Right lobe of liver (tissue), 6 donors: ENCODE measurements around the gene UNC13B. TPM values are rescaled to one million over a fixed set of nuclear protein-coding genes. Genes with fewer than 3 reads are reported as not detected.

Experiments
- ATAC-seq, 4 donors: fragments of 200-7000 bp; cut with Tn5 transposase; one replicate each; pipeline ENCODE4 v1.9.1; 2020; ENCODE audit warnings: mild to moderate bottlenecking in 4 of 4, moderate library complexity in 4 of 4
- DNase-seq, 3 donors: peaks; one replicate each; pipeline ENCODE4 v3.0.0-alpha.2; 2020
- H3K27ac ChIP-seq, 3 donors: fragments of 200-600 bp; one replicate each; pipeline ENCODE4 v1.8.0; 2022
- H3K27me3 ChIP-seq, 2 donors: fragments of 200-600 bp; one replicate each; pipeline ENCODE4 v1.8.0; 2022
- H3K36me3 ChIP-seq, 4 donors: fragments of 200-600 bp; sonication (generic) in 1 of 4; one replicate each; pipeline versions ENCODE4 v1.5.1 to v1.8.0; 2017 to 2022; ENCODE audit warnings: control low read depth in 1 of 4
- H3K4me1 ChIP-seq, 4 donors: fragments of 200-600 bp; sonication (generic) in 1 of 4; one replicate each; pipeline versions ENCODE4 v1.5.1 to v1.8.0; 2017 to 2022; ENCODE audit warnings: control low read depth in 1 of 4
- H3K4me3 ChIP-seq, 3 donors: fragments of 200-600 bp; one replicate each; pipeline ENCODE4 v1.8.0; 2022
- H3K9me3 ChIP-seq, 4 donors: fragments of 200-600 bp; sonication (generic) in 1 of 4; one replicate each; pipeline versions ENCODE4 v1.5.1 to v1.8.0; 2017 to 2022; ENCODE audit warnings: control low read depth in 1 of 4
- CTCF ChIP-seq, 4 donors: fragments of 200-600 bp in 3 of 4; fragments of 450-650 bp in 1 of 4; IDR thresholded peaks; one replicate each; pipeline versions ENCODE4 v1.5.1 to v1.8.0; 2016 to 2022; ENCODE audit warnings: antibody characterized with exemption in 4 of 4, mild to moderate bottlenecking in 2 of 4
- POLR2A ChIP-seq: fragments of 450-650 bp; IDR thresholded peaks from one replicate; pipeline ENCODE4 v1.6.1; 2017; ENCODE audit warnings: antibody characterized with exemption, mild to moderate bottlenecking
- whole genome bisulfite sequencing: methylation state at CpG from one replicate; pipeline ENCODE4 v1.1.6; 2018; ENCODE audit warnings: low coverage, low lambda C conversion rate; ENCODE audit not compliant: insufficient coverage; ENCODE audit errors: missing lambda C conversion rate; 5-methylcytosine and 5-hydroxymethylcytosine counted together
- intact Hi-C, 2 donors: fragments of 100-400 bp; cut with DNase I; formaldehyde crosslinking; loops; one replicate each; pipeline versions ENCODE4 v1.11.2 to v1.14.1; 2022
- total RNA-seq, 6 experiments: library from RNA; depleted of rRNA in 2 of 6; stranded (reverse); fragments of >200 nt in 2 of 6; fragmentation: NEBNext Ultra II Directional in 3 of 6; extraction: Animal tissue kit (Norgen Biotek cat#: 25700) in 3 of 6; gene quantifications; one replicate each; pipeline versions ENCODE4 v1.1.0 to v1.2.4, GENCODE V29; 2016 to 2023
- donor health status: DM: no; HTN: yes; CAD: no.
- donor health status: DM: no; HTN: no; CAD: no.
- donor health status: DM: no; HTN: no; CAD: no.
- donor health status: DM: no; HTN: yes; CAD: no.
- donor health status: DM: no; HTN: yes; CAD: no.

UNC13B gene
- total RNA-seq, 6 experiments from 2014 or later = 14.5 to 23.0 (median 20.7) TPM

- no peak for ATAC-seq
- 53% methylated on average over 1 of the region's 1 CpG for WGBS
- no peak for DNase-seq
- Histone ChIP-seq H3K27me3 (no peaks in the 10 kb centered on the region), H3K9me3 (peaks cover 0 to 11% (median 2%) of the 10 kb centered on the region in 4 donors), H3K36me3 (no peaks in the 10 kb centered on the region), H3K27ac (no peak overlapping the region), H3K4me1 (no peaks in the 10 kb centered on the region), H3K4me3 (no peak overlapping the region)
- no peak for TF ChIP-seq CTCF (IDR thresholded peaks at IDR 0.05)
- TF ChIP-seq POLR2A = no peak
- intact Hi-C loops = no loop called here
Observed at GRCh38 chr9:35195683-35196082, 33.9 kb downstream of the UNC13B start.

GRCh38 chr9:35198191-35198590 lies 36.4 kb downstream of the UNC13B start:
- 66% methylated on average over 3 of the region's 4 CpGs for WGBS
- H3K4me3 ChIP-seq = no peak overlapping the region

GRCh38 chr9:35203528-35203927 lies 41.7 kb downstream of the UNC13B start:
- H3K27ac ChIP-seq = no peak overlapping the region
- TF ChIP-seq CTCF (IDR thresholded peaks at IDR 0.05) = no peak
- no peak overlapping the region for H3K4me3 ChIP-seq
- intact Hi-C loops = no loop called here
- no peaks in the 10 kb centered on the region for H3K27me3 ChIP-seq
- 71% methylated on average over 1 of the region's 2 CpGs for WGBS
- no peaks in the 10 kb centered on the region for H3K4me1 ChIP-seq
- no peak for DNase-seq
- H3K9me3 ChIP-seq = peaks cover 0 to 3% (median 0%) of the 10 kb centered on the region in 4 donors
- H3K36me3 ChIP-seq = no peaks in the 10 kb centered on the region
- no peak for ATAC-seq

More at GRCh38 chr9:35198191-35198590, 36.4 kb downstream of the UNC13B start:
- Histone ChIP-seq H3K27ac (no peak overlapping the region), H3K9me3 (peaks cover 0 to under 1% (median 0%) of the 10 kb centered on the region in 4 donors), H3K27me3 (no peaks in the 10 kb centered on the region), H3K4me1 (no peaks in the 10 kb centered on the region), H3K36me3 (no peaks in the 10 kb centered on the region)
- no peak for DNase-seq
- TF ChIP-seq CTCF (IDR thresholded peaks at IDR 0.05) (no peak), POLR2A (no peak)
- intact Hi-C loops = no loop called here
- no peak for ATAC-seq

- no peak overlapping the region for H3K27ac ChIP-seq
- TF ChIP-seq CTCF (IDR thresholded peaks at IDR 0.05) = no peak
- no peak for TF ChIP-seq POLR2A
- intact Hi-C loops = no loop called here
- ATAC-seq (no peak), DNase-seq (no peak)
- H3K36me3 ChIP-seq = no peaks in the 10 kb centered on the region
- no peak overlapping the region for H3K4me3 ChIP-seq
- 82% methylated on average over 1 of the region's 1 CpG for WGBS
- H3K27me3 ChIP-seq = no peaks in the 10 kb centered on the region
- H3K4me1 ChIP-seq = no peaks in the 10 kb centered on the region
- H3K9me3 ChIP-seq = peaks cover 0 to 3% (median 0%) of the 10 kb centered on the region in 4 donors
Observed at GRCh38 chr9:35205340-35205739, 43.5 kb downstream of the UNC13B start.

- Histone ChIP-seq H3K4me3 (no peak overlapping the region), H3K9me3 (no peaks in the 10 kb centered on the region), H3K36me3 (no peaks in the 10 kb centered on the region), H3K4me1 (no peaks in the 10 kb centered on the region), H3K27ac (no peak overlapping the region), H3K27me3 (no peaks in the 10 kb centered on the region)
- 100% methylated on average over 4 of the region's 4 CpGs for WGBS
- TF ChIP-seq CTCF (IDR thresholded peaks at IDR 0.05) = no peak
- no peak for TF ChIP-seq POLR2A
- intact Hi-C loops = no loop called here
- ATAC-seq (no peak), DNase-seq (no peak)
Observed at GRCh38 chr9:35211854-35212253, 50.0 kb downstream of the UNC13B start.
